Lung (tissue), 12 donors: Measurements from ENCODE around the gene PIK3CG. TPM values are rescaled to one million over a fixed set of nuclear protein-coding genes. Genes with fewer than 3 reads are reported as not detected.
"Not testable (repeated sequence)": the region's sequence is repeated elsewhere in the genome, so short reads cannot be mapped to it uniquely, and the experiment has no call there.

Source experiments
- ATAC-seq: fragments of 200-7000 bp; cut with Tn5 transposase; one replicate; pipeline ENCODE4 v1.9.1; 2020; ENCODE audit warnings: moderate number of reproducible peaks; ENCODE audit not compliant: insufficient read depth, low FRiP score
- DNase-seq, 3 donors: peaks; one replicate each; pipeline ENCODE4 v3.0.0-alpha.2; 2013 to 2017
- H3K27ac ChIP-seq, 2 donors: one replicate each; pipeline ENCODE4 v1.5.1; 2013; ENCODE audit warnings: mild to moderate bottlenecking in 2 of 2, moderate library complexity in 2 of 2, control low read depth in 1 of 2, inconsistent platforms in 1 of 2, low read depth in 1 of 2, low read length in 1 of 2
- H3K27me3 ChIP-seq, 3 donors: one replicate each; pipeline ENCODE4 v1.5.1; 2013; ENCODE audit warnings: low read length in 2 of 3; ENCODE audit not compliant: control insufficient read depth in 3 of 3, insufficient read depth in 3 of 3
- H3K36me3 ChIP-seq, 4 donors: one replicate each; pipeline ENCODE4 v1.5.1; 2013; ENCODE audit warnings: low read length in 4 of 4, mild to moderate bottlenecking in 1 of 4, moderate library complexity in 1 of 4; ENCODE audit not compliant: control insufficient read depth in 4 of 4, insufficient read depth in 4 of 4
- H3K4me1 ChIP-seq, 5 donors: one replicate each; pipeline ENCODE4 v1.5.1; 2013; ENCODE audit warnings: low read length in 5 of 5, mild to moderate bottlenecking in 2 of 5, moderate library complexity in 1 of 5; ENCODE audit not compliant: control insufficient read depth in 5 of 5, insufficient read depth in 5 of 5
- H3K4me3 ChIP-seq: one replicate; pipeline ENCODE4 v1.5.1; 2013; ENCODE audit warnings: mild to moderate bottlenecking, control low read depth, moderate library complexity
- H3K9ac ChIP-seq, 2 donors: one replicate each; pipeline ENCODE4 v1.5.1; 2013; ENCODE audit warnings: low read length in 2 of 2, control low read depth in 1 of 2; ENCODE audit not compliant: insufficient read depth in 1 of 2
- H3K9me3 ChIP-seq, 4 donors: one replicate each; pipeline ENCODE4 v1.5.1; 2013; ENCODE audit warnings: low read length in 3 of 4, mild to moderate bottlenecking in 1 of 4, moderate library complexity in 1 of 4; ENCODE audit not compliant: control insufficient read depth in 4 of 4, insufficient read depth in 3 of 4
- WGBS, 2 donors: extraction: QIAGEN DNeasy Blood & Tissue Kit; methylation state at CpG; one replicate each; pipeline ENCODE4 v1.1.7; 2013; 5-methylcytosine and 5-hydroxymethylcytosine counted together
- polyA plus RNA-seq, 2 donors: library from polyadenylated mRNA; stranded (reverse); fragments of 200-250 nt; gene quantifications; one replicate each; pipeline ENCODE4 v1.2.1, GENCODE V29; 2013
- total RNA-seq, 2 donors: library from RNA; depleted of rRNA in 1 of 2; stranded (reverse); fragments of >200 nt in 1 of 2; gene quantifications; one replicate each; pipeline ENCODE4 v1.2.1, GENCODE V29; 2014 to 2021
- TF ChIP-seq, protein P1 (sequence below): IDR thresholded peaks from 2 replicates; pipeline ENCODE4 v1.5.1; 2012; ENCODE audit warnings: mild to moderate bottlenecking; ENCODE audit errors: control extremely low read depth, extremely low read depth
- donor health status: control.
- donor health status: control.
- donor health status: Bipolar disorder and iron deficiency.
- donor health status: healthy.
- donor health status: DM: yes; HTN: yes; CAD: no.

The PIK3CG gene
- total and polyA plus RNA-seq, 4 donors, result 0.61 to 10.8 (median 6.8) TPM

DNA sequence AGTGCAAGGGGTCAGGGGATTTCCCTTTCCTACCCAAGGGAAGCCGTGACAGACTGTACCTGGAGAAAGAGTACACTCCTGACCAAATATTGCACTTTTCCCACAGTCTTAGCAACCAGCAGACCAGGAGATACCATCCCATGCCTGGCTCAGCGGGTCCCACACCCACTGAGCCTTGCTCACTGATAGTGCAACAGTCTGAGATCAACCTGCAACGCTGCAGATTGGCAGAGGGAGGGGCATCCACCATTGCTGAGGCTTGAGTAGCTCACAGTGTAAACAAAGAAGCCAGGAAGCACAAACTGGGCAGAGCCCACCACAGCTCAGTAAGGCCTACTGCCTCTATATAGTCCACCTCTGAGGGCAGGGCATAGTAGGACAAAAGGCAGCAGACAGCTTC lies 53.9 kb downstream of the PIK3CG start:
- no peaks in the 10 kb centered on the region for H3K4me1 ChIP-seq
- no peaks in the 10 kb centered on the region for H3K27me3 ChIP-seq
- H3K9me3 ChIP-seq, result no peaks in the 10 kb centered on the region
- TF ChIP-seq, protein P1, sequence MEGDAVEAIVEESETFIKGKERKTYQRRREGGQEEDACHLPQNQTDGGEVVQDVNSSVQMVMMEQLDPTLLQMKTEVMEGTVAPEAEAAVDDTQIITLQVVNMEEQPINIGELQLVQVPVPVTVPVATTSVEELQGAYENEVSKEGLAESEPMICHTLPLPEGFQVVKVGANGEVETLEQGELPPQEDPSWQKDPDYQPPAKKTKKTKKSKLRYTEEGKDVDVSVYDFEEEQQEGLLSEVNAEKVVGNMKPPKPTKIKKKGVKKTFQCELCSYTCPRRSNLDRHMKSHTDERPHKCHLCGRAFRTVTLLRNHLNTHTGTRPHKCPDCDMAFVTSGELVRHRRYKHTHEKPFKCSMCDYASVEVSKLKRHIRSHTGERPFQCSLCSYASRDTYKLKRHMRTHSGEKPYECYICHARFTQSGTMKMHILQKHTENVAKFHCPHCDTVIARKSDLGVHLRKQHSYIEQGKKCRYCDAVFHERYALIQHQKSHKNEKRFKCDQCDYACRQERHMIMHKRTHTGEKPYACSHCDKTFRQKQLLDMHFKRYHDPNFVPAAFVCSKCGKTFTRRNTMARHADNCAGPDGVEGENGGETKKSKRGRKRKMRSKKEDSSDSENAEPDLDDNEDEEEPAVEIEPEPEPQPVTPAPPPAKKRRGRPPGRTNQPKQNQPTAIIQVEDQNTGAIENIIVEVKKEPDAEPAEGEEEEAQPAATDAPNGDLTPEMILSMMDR, result no peak
- H3K9ac ChIP-seq, result no peak overlapping the region
- ATAC-seq, result no peak
- no peak for DNase-seq
- no peak overlapping the region for H3K27ac ChIP-seq
- WGBS, 2 donors, result 83 to 88% methylated on average over 3 of the region's 3 CpGs
- H3K4me3 ChIP-seq, result no peak overlapping the region
- no peaks in the 10 kb centered on the region for H3K36me3 ChIP-seq

DNA sequence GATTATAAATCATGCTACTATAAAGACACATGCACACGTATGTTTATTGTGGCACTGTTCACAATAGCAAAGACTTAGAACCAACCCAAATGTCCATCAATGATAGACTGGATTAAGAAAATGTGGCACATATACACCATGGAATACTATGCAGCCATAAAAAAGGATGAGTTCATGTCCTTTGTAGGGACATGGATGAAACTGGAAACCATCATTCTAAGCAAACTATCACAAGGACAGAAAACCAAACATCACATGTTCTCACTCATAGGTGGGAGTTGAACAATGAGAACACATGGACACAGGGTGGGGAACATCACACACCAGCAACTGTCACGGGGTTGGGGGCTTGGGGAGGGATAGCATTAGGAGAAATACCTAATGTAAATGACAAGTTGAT lies 59.4 kb downstream of the PIK3CG start:
- H3K36me3 ChIP-seq, H3K9me3 ChIP-seq, ATAC-seq, H3K4me1 ChIP-seq, H3K27ac ChIP-seq, H3K9ac ChIP-seq, H3K27me3 ChIP-seq, H3K4me3 ChIP-seq, DNase-seq: not testable (repeated sequence)
- WGBS, 2 donors, result 86 to 95% methylated on average over 2 of the region's 2 CpGs

DNA sequence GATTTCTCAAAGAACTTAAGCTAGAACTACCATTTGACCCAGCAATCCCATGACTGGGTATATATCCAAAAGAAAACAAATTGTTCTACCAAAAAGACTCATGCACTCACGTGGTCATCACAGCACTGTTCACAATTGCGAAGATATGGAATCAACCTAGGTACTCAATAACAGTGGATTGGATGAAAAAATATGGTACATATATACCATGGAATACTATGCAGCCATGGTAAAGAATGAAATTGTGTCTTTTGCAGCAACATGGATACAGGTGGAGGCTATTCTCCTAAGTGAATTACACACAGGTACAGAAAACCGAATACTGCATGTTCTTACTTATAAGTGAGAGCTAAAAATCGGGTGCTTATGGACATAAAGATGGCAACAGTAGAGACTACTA lies 61.8 kb downstream of the PIK3CG start:
- H3K4me3 ChIP-seq, result no peak overlapping the region
- no peaks in the 10 kb centered on the region for H3K4me1 ChIP-seq
- H3K27me3 ChIP-seq, result no peaks in the 10 kb centered on the region
- no peaks in the 10 kb centered on the region for H3K36me3 ChIP-seq
- no peaks in the 10 kb centered on the region for H3K9me3 ChIP-seq
- no peak overlapping the region for H3K9ac ChIP-seq
- TF ChIP-seq, protein P1, result no peak
- DNase-seq, result no peak
- 94 to 96% methylated on average over 4 of the region's 4 CpGs for WGBS, 2 donors
- no peak for ATAC-seq
- no peak overlapping the region for H3K27ac ChIP-seq

DNA sequence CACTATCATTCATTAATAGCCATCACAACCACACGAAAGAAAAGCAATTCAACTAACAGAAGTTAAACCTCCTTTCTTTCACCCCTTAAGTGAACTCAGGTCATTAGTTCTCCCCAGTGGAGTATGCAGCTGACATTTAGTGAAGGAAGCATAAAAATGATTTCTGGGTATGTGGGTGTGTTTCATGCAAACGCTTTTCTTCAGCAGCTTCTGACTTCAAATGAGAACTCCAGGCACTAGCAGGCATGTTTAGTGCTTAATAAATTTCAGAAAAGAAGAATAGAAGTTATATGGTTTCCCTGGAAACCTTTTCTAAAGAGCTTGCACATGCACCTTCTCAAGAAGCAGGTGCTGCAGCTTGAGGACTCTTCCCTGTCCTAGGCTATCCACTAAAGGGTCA lies 62.5 kb downstream of the PIK3CG start:
- 55 to 73% methylated on average over 2 of the region's 2 CpGs for WGBS, 2 donors
- no peak overlapping the region for H3K4me3 ChIP-seq

DNA sequence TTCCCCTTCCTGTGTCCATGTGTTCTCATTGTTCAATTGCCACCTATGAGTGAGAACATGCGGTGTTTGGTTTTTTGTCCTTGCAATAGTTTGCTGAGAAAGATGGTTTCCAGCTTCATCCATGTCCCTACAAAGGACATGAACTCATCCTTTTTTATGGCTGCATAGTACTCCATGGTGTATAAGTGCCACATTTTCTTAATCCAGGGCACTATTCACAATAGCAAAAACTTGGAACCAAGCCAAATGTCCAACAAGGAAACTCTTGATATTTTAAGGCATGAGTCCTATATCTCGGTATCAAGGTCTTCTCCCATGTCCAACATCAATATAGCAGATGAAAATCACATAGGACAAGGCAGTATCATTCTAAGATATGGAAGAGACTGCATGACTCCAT lies 64.5 kb downstream of the PIK3CG start:
- H3K9ac ChIP-seq, H3K9me3 ChIP-seq, H3K36me3 ChIP-seq, H3K27me3 ChIP-seq, H3K4me1 ChIP-seq, ATAC-seq, H3K27ac ChIP-seq, DNase-seq, H3K4me3 ChIP-seq: not testable (repeated sequence)
- WGBS, 2 donors, result 70 to 88% methylated on average over 2 of the region's 2 CpGs

More for the DNA sequence above, 62.5 kb downstream of the PIK3CG start:
- TF ChIP-seq, protein P1, result no peak
- H3K27ac ChIP-seq, result no peak overlapping the region
- H3K9ac ChIP-seq, result no peak overlapping the region
- no peaks in the 10 kb centered on the region for H3K27me3 ChIP-seq
- peaks cover 0 to 4% (median 0%) of the 10 kb centered on the region in 5 donors for H3K4me1 ChIP-seq
- H3K9me3 ChIP-seq, result no peaks in the 10 kb centered on the region
- H3K36me3 ChIP-seq, result no peaks in the 10 kb centered on the region
- DNase-seq (no peak), ATAC-seq (no peak)
